Gastrocnemius medialis (tissue), 4 donors: ENCODE data around the gene UPF1. TPM values are rescaled to one million over a fixed set of nuclear protein-coding genes. Genes with fewer than 3 reads are reported as not detected.

Experiments
- ATAC-seq, 2 donors: fragments of 150-250 bp; one replicate each; pipeline ENCODE4 v1.9.1; 2016
- DNase-seq, 2 donors: peaks; one replicate each; pipeline ENCODE4 v3.0.0-alpha.2; 2019
- H3K27ac ChIP-seq, 4 donors: fragments of 200-600 bp; sonication (generic); 1 replicate in 1 of 4; 2 replicates in 3 of 4; pipeline ENCODE4 v1.5.1; 2016 to 2018; ENCODE audit warnings: mild to moderate bottlenecking in 2 of 4, moderate library complexity in 1 of 4
- H3K27me3 ChIP-seq, 3 donors: fragments of 200-600 bp; sonication (generic) in 2 of 3; 1 replicate in 1 of 3; 2 replicates in 2 of 3; pipeline versions ENCODE4 v1.5.1 to v1.6.0; 2016 to 2019; ENCODE audit warnings: mild to moderate bottlenecking in 1 of 3, moderate library complexity in 1 of 3
- H3K36me3 ChIP-seq, 2 donors: fragments of 200-600 bp; sonication (generic) in 1 of 2; one replicate each; pipeline ENCODE4 v1.5.1; 2017 to 2018
- H3K4me1 ChIP-seq, 2 donors: fragments of 200-600 bp; sonication (generic) in 1 of 2; one replicate each; pipeline ENCODE4 v1.5.1; 2016 to 2017; ENCODE audit warnings: mild to moderate bottlenecking in 2 of 2
- H3K4me3 ChIP-seq, 4 donors: fragments of 200-600 bp; sonication (generic) in 3 of 4; 1 replicate in 1 of 4; 2 replicates in 3 of 4; pipeline ENCODE4 v1.5.1; 2016 to 2019; ENCODE audit warnings: mild to moderate bottlenecking in 2 of 4
- H3K9me3 ChIP-seq, 3 donors: fragments of 200-600 bp; sonication (generic) in 2 of 3; 1 replicate in 1 of 3; 2 replicates in 2 of 3; pipeline ENCODE4 v1.5.1; 2016 to 2019
- CTCF ChIP-seq, 5 experiments: fragments of 450-650 bp in 3 of 5; fragments of 200-600 bp in 2 of 5; sonication (generic) in 2 of 5; IDR thresholded peaks in 4 of 5; conservative IDR thresholded peaks in 1 of 5; 1 replicate in 4 of 5; 2 replicates in 1 of 5; pipeline ENCODE4 v1.5.1; 2016 to 2019; ENCODE audit warnings: antibody characterized with exemption in 5 of 5, mild to moderate bottlenecking in 3 of 5, moderate library complexity in 3 of 5
- POLR2A ChIP-seq, 2 donors: fragments of 450-650 bp; IDR thresholded peaks; one replicate each; pipeline ENCODE4 v1.6.1; 2017; ENCODE audit warnings: antibody characterized with exemption in 2 of 2, mild to moderate bottlenecking in 2 of 2, moderate library complexity in 2 of 2
- in situ Hi-C, 4 donors: fragments of 200-750 bp; cut with MboI; loops; one replicate each; pipeline versions ENCODE4 v1.15.0 to v1.8.0; 2017; ENCODE audit warnings: low sequenced_read_pairs in 4 of 4
- intact Hi-C: fragments of 100-400 bp; cut with DNase I; formaldehyde crosslinking; loops from one replicate; pipeline ENCODE4 v1.15.1; 2023; ENCODE audit warnings: low total_unique reads
- total RNA-seq, 4 donors: library from RNA; depleted of rRNA; stranded (reverse); fragments of >200 nt; gene quantifications; one replicate each; pipeline versions ENCODE4 v1.1.0 to v1.2.3, GENCODE V29; 2016

Gene UPF1
- total RNA-seq, 4 donors from 2014 or later = 26.0 to 64.9 (median 46.4) TPM

GRCh38 chr19:18854982-18855381, 23.2 kb downstream of the UPF1 start:
- in situ Hi-C loops (loop anchor here in 1 of 4 donors (10.0 kb wide), 1 partner anchor 260 kb away; no protein-coding TSS in a partner anchor), intact Hi-C loops (no loop called here)
- peaks cover 10 to 11% of the 10 kb centered on the region in 2 donors for H3K4me1 ChIP-seq
- H3K36me3 ChIP-seq = peaks cover 0 to 94% of the 10 kb centered on the region in 2 donors
- H3K27me3 ChIP-seq = no peaks in the 10 kb centered on the region
- TF ChIP-seq CTCF (IDR thresholded peaks at IDR 0.05 in 4 of 5, conservative IDR thresholded peaks at IDR 0.05 in 1 of 5) (no peak), POLR2A (IDR thresholded peaks at IDR 0.05) (no peak)
- H3K27ac ChIP-seq = no peak overlapping the region
- no peak for ATAC-seq
- DNase-seq = no peak
- H3K9me3 ChIP-seq = no peaks in the 10 kb centered on the region
- H3K4me3 ChIP-seq = no peak overlapping the region

GRCh38 chr19:18855647-18856384, 24.1 kb downstream of the UPF1 start:
- Histone ChIP-seq H3K27ac (no peak overlapping the region), H3K4me1 (peaks cover 2 to 14% of the 10 kb centered on the region in 2 donors), H3K36me3 (peaks cover 0 to 99% of the 10 kb centered on the region in 2 donors), H3K27me3 (no peaks in the 10 kb centered on the region), H3K4me3 (no peak overlapping the region), H3K9me3 (no peaks in the 10 kb centered on the region)
- in situ Hi-C loops = loop anchor here in 1 of 4 donors (10.0 kb wide), 1 partner anchor 261 kb away; no protein-coding TSS in a partner anchor
- ATAC-seq (no peak), DNase-seq (no peak)
- TF ChIP-seq POLR2A (IDR thresholded peaks at IDR 0.05) (no peak), CTCF (IDR thresholded peaks at IDR 0.05 in 4 of 5, conservative IDR thresholded peaks at IDR 0.05 in 1 of 5) (no peak)
- intact Hi-C loops = no loop called here

- peaks cover 0 to 14% of the 10 kb centered on the region in 2 donors for H3K4me1 ChIP-seq
- H3K36me3 ChIP-seq = peaks cover 0 to 99% of the 10 kb centered on the region in 2 donors
- H3K4me3 ChIP-seq = no peak overlapping the region
- H3K27me3 ChIP-seq = no peaks in the 10 kb centered on the region
- H3K27ac ChIP-seq = no peak overlapping the region
- TF ChIP-seq POLR2A (IDR thresholded peaks at IDR 0.05) = no peak
- no peak for TF ChIP-seq CTCF (IDR thresholded peaks at IDR 0.05 in 4 of 5, conservative IDR thresholded peaks at IDR 0.05 in 1 of 5)
- H3K9me3 ChIP-seq = no peaks in the 10 kb centered on the region
- in situ Hi-C loops = loop anchor here in 1 of 4 donors (10.0 kb wide), 1 partner anchor 262 kb away; no protein-coding TSS in a partner anchor
- DNase-seq (no peak), ATAC-seq (peak in 1 of 2 donors; percentile 12)
- intact Hi-C loops = no loop called here
These were observed 24.8 kb downstream of the UPF1 start for GRCh38 chr19:18856385-18857126.

GRCh38 chr19:18857223-18857622, 25.5 kb downstream of the UPF1 start:
- DNase-seq (no peak), ATAC-seq (no peak)
- Histone ChIP-seq H3K27ac (no peak overlapping the region), H3K4me3 (no peak overlapping the region), H3K4me1 (peaks cover 0 to 14% of the 10 kb centered on the region in 2 donors), H3K9me3 (no peaks in the 10 kb centered on the region), H3K27me3 (no peaks in the 10 kb centered on the region), H3K36me3 (peaks cover 0 to 99% of the 10 kb centered on the region in 2 donors)
- TF ChIP-seq POLR2A (IDR thresholded peaks at IDR 0.05) = no peak
- no peak for TF ChIP-seq CTCF (IDR thresholded peaks at IDR 0.05 in 4 of 5, conservative IDR thresholded peaks at IDR 0.05 in 1 of 5)
- in situ Hi-C loops (loop anchor here in 1 of 4 donors (10.0 kb wide), 1 partner anchor 262 kb away; no protein-coding TSS in a partner anchor), intact Hi-C loops (no loop called here)
